Tibial artery (tissue), 4 donors: ENCODE measurements around the gene ATL2.
"Not testable (repeated sequence)": the region's sequence is repeated elsewhere in the genome, so short reads cannot be mapped to it uniquely, and the experiment has no call there.

Source experiments
- DNase-seq, 2 donors: peaks; one replicate each; pipeline ENCODE4 v3.0.0-alpha.2; 2019
- H3K27ac ChIP-seq, 2 donors: fragments of 200-600 bp; sonication (generic) in 1 of 2; 1 replicate in 1 of 2; 2 replicates in 1 of 2; pipeline ENCODE4 v1.5.1; 2018 to 2019; ENCODE audit warnings: mild to moderate bottlenecking in 1 of 2
- H3K27me3 ChIP-seq, 2 donors: fragments of 200-600 bp; sonication (generic) in 1 of 2; one replicate each; pipeline versions ENCODE4 v1.5.1 to v1.6.0; 2016 to 2019
- H3K36me3 ChIP-seq, 3 donors: fragments of 200-600 bp; sonication (generic) in 2 of 3; one replicate each; pipeline ENCODE4 v1.5.1; 2016 to 2019; ENCODE audit warnings: mild to moderate bottlenecking in 2 of 3
- H3K4me1 ChIP-seq, 4 donors: fragments of 200-600 bp; sonication (generic) in 2 of 4; 1 replicate in 3 of 4; 2 replicates in 1 of 4; pipeline ENCODE4 v1.5.1; 2016 to 2019
- H3K4me3 ChIP-seq, 2 donors: fragments of 200-600 bp; sonication (generic) in 1 of 2; 1 replicate in 1 of 2; 2 replicates in 1 of 2; pipeline ENCODE4 v1.5.1; 2018 to 2019; ENCODE audit warnings: mild to moderate bottlenecking in 2 of 2
- H3K9me3 ChIP-seq, 3 donors: fragments of 200-600 bp; sonication (generic) in 1 of 3; one replicate each; pipeline ENCODE4 v1.5.1; 2016 to 2019
- intact Hi-C: fragments of 100-400 bp; cut with DNase I; formaldehyde crosslinking; loops from one replicate; pipeline ENCODE4 v1.15.0; 2023; ENCODE audit warnings: low total_unique reads
- TF ChIP-seq, protein P1 (sequence below), 2 experiments: fragments of 200-600 bp in 1 of 2; fragments of 450-650 bp in 1 of 2; IDR thresholded peaks; one replicate each; pipeline ENCODE4 v1.5.1; 2017 to 2019; ENCODE audit warnings: antibody characterized with exemption in 2 of 2, mild to moderate bottlenecking in 1 of 2, moderate library complexity in 1 of 2

The ATL2 gene

DNA sequence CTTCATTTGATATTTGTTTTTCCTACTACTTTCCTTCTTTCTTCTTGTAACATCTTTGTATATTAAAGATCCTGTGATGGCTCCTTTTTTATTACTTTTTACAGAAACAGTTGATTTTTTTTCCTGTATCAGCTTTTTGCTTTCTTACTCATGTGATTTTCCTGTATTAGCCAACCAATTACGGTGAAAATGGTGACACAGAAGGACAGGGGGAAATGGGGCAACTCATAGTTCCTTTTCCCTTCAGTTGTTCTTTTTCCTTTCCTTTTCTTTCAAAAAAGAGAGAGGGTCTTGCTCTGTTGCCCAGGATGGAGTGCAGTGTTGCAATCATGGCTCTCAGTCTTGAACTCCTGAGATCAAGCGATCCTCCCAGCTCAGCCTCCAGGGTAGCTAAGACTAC, 117.8 kb downstream of the ATL2 start:
- Histone ChIP-seq H3K9me3 (no peaks in the 10 kb centered on the region), H3K27ac (no peak overlapping the region), H3K36me3 (no peaks in the 10 kb centered on the region), H3K4me3 (no peak overlapping the region), H3K4me1 (no peaks in the 10 kb centered on the region), H3K27me3 (no peaks in the 10 kb centered on the region)
- TF ChIP-seq, protein P1, sequence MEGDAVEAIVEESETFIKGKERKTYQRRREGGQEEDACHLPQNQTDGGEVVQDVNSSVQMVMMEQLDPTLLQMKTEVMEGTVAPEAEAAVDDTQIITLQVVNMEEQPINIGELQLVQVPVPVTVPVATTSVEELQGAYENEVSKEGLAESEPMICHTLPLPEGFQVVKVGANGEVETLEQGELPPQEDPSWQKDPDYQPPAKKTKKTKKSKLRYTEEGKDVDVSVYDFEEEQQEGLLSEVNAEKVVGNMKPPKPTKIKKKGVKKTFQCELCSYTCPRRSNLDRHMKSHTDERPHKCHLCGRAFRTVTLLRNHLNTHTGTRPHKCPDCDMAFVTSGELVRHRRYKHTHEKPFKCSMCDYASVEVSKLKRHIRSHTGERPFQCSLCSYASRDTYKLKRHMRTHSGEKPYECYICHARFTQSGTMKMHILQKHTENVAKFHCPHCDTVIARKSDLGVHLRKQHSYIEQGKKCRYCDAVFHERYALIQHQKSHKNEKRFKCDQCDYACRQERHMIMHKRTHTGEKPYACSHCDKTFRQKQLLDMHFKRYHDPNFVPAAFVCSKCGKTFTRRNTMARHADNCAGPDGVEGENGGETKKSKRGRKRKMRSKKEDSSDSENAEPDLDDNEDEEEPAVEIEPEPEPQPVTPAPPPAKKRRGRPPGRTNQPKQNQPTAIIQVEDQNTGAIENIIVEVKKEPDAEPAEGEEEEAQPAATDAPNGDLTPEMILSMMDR (IDR thresholded peaks at IDR 0.05) = no peak
- no peak for DNase-seq
- intact Hi-C loops = no loop called here

GRCh38 chr2:38257680-38258079, 119.4 kb downstream of the ATL2 start:
- H3K27ac ChIP-seq, DNase-seq, H3K36me3 ChIP-seq, H3K4me3 ChIP-seq, H3K4me1 ChIP-seq, H3K9me3 ChIP-seq, intact Hi-C loops, H3K27me3 ChIP-seq: not testable (repeated sequence)

DNA sequence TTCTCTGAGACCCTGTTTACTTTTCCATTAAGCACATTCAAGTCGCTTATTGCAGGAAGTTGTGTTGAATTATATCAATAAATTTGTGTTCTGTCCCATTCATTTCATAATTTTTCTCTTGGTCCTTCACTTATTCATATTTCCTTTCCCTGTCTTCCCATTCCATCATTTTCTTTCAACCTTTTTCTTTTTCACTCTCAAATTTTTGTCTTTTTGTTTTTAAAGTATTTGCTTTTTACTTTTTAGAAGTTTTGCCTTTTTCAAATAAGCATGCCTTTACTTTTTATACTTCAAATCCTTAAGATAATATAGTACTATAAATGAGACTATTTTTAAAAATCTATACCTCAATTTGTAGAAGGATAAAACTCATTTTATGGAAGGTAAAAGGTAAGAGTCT, 120.5 kb downstream of the ATL2 start:
- intact Hi-C loops = no loop called here
- Histone ChIP-seq H3K9me3 (no peaks in the 10 kb centered on the region), H3K4me3 (no peak overlapping the region), H3K4me1 (no peaks in the 10 kb centered on the region), H3K27ac (no peak overlapping the region), H3K36me3 (no peaks in the 10 kb centered on the region), H3K27me3 (no peaks in the 10 kb centered on the region)
- no peak for DNase-seq
- TF ChIP-seq, protein P1 (IDR thresholded peaks at IDR 0.05) = no peak

- no peak for DNase-seq
- TF ChIP-seq, protein P1 (IDR thresholded peaks at IDR 0.05) = no peak
- no peaks in the 10 kb centered on the region for H3K4me1 ChIP-seq
- no peak overlapping the region for H3K4me3 ChIP-seq
- no peaks in the 10 kb centered on the region for H3K36me3 ChIP-seq
- no peak overlapping the region for H3K27ac ChIP-seq
- H3K27me3 ChIP-seq = no peaks in the 10 kb centered on the region
- H3K9me3 ChIP-seq = no peaks in the 10 kb centered on the region
- intact Hi-C loops = no loop called here
Observed at GRCh38 chr2:38255211-38255610, 121.9 kb downstream of the ATL2 start.

DNA sequence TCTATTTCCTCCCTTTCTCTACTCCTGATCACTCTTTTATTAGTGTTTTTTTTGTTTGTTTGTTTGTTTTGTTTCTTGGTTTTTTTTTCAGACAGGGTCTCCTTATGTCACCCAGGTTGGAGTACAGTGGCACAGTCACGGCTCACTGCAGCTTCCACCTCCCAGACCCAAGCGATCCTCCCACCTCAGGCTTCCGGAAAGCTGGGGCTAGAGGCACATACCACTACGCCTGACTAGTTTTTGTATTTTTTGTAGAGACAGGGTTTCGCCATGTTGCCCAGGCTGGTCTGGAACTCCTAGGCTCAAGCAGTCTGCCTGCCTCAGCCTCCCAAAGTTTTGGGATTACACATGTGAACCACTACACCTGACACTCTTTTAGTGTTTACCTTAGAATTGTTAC, 122.3 kb downstream of the ATL2 start:
- DNase-seq = no peak
- H3K9me3 ChIP-seq = no peaks in the 10 kb centered on the region
- no peaks in the 10 kb centered on the region for H3K4me1 ChIP-seq
- H3K4me3 ChIP-seq = no peak overlapping the region
- no peaks in the 10 kb centered on the region for H3K27me3 ChIP-seq
- TF ChIP-seq, protein P1 (IDR thresholded peaks at IDR 0.05) = no peak
- H3K27ac ChIP-seq = no peak overlapping the region
- H3K36me3 ChIP-seq = no peaks in the 10 kb centered on the region
- intact Hi-C loops = no loop called here

GRCh38 chr2:38251940-38252339, 125.1 kb downstream of the ATL2 start:
- DNase-seq = no peak
- Histone ChIP-seq H3K27ac (no peak overlapping the region), H3K4me3 (no peak overlapping the region), H3K4me1 (no peaks in the 10 kb centered on the region), H3K36me3 (no peaks in the 10 kb centered on the region), H3K9me3 (no peaks in the 10 kb centered on the region), H3K27me3 (no peaks in the 10 kb centered on the region)
- TF ChIP-seq, protein P1 (IDR thresholded peaks at IDR 0.05) = no peak
- intact Hi-C loops = no loop called here
